HG02840 (cell line): ENCODE measurements around the gene PLPP4.

Experiments
- ATAC-seq: cut with Tn5 transposase; IDR thresholded peaks from one replicate; pipeline ENCODE4 v1.9.1; 2021; ENCODE audit warnings: mild to moderate bottlenecking, moderate library complexity, moderate number of reproducible peaks; ENCODE audit not compliant: unreplicated experiment, low FRiP score

The PLPP4 gene

DNA sequence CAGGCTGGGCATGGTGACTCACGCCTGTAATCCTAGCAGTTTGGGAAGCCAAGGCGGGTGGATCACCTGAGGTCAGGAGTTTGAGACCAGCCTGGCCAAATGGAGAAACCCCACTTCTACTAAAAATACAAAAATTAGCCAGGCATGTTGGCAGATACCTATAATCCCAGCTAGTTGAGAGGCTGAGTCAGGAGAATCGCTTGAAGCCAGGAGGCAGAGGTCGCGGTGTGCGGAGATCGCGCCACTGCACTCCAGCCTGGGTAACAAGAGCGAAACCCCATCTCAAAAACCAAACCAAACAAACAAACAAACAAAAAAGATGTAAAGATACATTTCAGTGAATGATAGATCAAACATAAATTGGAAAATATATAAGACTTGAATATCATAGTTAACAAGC lies 105.9 kb downstream of the PLPP4 start:
- ATAC-seq: no peak

DNA sequence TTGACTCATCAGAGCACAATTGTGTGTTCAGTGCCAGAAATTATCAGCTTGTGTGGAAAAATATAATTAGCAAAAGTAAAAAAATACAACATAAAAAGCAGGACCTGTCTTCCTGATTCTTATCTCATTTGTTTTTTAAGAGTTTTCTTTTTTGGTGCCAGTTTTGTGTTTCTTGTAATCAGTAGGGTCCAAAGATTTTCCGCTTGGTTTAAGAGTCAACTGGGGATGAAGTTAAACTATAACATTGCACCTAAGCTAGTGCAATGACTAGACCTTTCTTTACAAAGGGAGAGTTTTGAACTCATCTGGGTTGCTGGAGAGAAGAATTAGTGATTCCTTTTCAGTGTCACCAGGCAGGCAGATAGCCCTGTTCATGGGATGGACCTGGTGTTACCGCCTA lies 113.4 kb downstream of the PLPP4 start:
- ATAC-seq: no peak

DNA sequence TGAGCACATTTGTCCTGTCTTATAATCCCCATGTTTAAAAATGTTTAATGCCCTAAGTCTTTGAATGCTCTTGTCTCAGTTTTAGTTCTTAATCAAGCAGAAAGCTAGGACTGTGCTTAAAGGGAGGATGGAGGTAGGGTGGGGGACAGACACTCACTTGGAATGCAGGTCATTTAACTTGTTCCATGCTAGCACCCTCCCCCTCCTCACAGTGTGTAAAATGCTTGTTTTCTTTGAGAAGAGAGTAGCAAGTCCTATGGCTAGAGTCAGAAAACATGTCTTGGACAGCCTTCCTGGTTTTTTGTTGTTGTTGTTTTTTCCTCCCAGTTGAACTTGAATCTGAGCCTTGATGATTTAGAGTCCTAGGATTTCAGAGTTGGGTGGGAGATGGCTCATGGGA lies 114.2 kb downstream of the PLPP4 start:
- no peak for ATAC-seq

DNA sequence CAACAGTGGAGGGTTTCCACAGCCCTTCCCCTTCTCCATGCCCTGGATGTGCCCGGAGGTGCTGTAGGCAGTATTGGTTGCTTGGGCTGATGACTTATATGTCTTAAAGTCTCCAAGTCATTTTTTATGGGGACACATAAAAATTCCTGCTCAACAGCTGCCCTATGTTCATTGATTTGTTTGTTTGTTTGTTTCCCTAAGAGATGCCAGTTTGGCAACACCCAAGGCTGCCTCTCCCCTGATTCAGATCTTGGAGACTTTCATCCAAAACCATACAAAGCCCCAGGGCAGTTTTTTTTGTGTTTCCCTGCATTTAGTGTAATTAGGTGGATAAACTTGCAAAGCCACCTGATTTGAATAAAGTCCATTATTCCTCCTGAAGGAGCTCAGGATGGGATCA lies 115.3 kb downstream of the PLPP4 start:
- no peak for ATAC-seq

DNA sequence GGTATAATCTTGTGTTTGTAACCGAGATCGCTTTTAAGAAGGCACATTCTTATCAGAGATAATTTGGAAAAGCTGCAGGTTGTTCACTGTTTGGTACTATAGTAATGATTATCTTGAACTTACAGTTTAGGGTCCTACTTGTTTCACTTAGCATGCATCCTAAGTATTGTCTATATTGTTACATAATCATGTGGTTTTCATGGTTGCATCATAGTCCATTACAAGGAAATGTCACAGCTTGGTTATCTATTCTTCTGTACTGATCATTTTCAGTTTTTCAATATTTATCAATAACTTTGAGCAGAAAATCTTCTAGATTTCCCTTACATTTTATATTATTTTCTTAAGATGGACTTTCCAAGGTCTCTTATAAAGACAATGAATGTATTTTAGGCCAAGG lies 116.3 kb downstream of the PLPP4 start:
- ATAC-seq: no peak

DNA sequence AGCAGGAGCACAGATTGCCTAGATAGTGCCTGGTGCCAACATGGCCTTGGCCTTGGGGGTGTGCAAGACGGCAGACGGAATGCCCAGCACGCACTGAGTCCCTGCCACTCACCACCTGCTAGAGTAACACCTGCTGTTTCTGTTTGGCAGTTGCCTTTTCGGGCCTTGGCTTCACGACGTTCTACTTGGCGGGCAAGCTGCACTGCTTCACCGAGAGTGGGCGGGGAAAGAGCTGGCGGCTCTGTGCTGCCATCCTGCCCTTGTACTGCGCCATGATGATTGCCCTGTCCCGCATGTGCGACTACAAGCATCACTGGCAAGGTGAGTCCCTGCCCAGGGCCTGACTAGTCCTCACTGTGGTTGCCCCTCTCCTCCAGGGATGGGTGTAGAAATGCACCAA lies 118.0 kb downstream of the PLPP4 start:
- ATAC-seq: no peak

DNA sequence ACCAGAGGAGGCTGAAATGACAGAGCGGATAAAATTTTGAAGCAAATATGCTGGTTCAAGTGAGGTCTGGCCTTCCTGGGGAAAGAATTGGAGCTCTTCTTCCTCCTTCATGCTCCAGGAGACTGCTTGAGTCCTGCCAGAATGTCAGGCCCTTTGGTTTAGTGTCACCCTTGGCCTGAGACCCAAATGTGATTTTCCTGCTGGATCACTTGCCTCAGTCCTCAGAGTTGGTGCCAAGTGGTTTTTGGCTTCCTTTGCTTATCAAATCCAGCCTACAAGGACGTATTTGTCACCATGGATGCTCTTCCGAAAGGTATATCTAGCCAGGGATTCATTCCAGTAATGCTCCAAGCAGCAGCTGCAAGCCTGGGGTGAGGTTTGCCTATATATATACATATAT lies 118.4 kb downstream of the PLPP4 start:
- ATAC-seq: no peak

DNA sequence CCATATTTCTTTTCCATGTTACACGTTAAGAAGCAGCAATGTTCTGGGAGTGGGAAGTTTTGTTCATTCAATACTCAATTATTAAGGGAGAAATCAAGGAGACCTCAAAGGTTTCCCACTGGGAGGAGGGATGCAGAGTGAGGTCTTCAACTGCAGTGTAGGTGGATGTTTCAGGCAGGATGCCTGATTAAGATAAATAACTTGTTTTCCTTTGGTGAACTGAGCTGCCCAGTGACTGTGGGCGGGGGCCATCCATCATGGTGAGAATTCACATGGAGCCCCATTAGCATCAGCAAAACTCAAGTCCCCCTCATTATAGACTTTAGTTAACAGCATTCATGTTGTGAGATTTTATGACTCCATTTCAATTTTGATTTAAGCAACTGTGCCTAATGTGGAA lies 121.1 kb downstream of the PLPP4 start:
- ATAC-seq: no peak

DNA sequence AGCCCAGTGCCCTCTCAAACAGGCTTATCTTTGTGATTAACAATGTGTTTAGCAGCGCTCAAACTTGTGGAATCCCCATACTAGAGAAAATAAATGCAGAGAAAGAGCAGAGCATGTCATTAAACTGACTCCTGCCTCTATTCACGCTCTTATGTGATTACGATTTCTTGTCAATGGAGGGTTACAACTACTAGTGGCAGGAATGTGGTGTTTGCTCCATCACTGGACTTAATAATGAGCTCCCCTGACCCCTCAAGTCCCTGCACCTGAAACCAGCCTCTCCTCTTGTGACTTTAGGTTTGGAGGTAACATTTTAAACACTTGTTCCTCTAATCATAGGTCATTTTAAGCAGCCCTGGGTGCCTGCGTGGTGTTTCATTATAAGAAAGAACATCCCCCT lies 121.9 kb downstream of the PLPP4 start:
- ATAC-seq: no peak

DNA sequence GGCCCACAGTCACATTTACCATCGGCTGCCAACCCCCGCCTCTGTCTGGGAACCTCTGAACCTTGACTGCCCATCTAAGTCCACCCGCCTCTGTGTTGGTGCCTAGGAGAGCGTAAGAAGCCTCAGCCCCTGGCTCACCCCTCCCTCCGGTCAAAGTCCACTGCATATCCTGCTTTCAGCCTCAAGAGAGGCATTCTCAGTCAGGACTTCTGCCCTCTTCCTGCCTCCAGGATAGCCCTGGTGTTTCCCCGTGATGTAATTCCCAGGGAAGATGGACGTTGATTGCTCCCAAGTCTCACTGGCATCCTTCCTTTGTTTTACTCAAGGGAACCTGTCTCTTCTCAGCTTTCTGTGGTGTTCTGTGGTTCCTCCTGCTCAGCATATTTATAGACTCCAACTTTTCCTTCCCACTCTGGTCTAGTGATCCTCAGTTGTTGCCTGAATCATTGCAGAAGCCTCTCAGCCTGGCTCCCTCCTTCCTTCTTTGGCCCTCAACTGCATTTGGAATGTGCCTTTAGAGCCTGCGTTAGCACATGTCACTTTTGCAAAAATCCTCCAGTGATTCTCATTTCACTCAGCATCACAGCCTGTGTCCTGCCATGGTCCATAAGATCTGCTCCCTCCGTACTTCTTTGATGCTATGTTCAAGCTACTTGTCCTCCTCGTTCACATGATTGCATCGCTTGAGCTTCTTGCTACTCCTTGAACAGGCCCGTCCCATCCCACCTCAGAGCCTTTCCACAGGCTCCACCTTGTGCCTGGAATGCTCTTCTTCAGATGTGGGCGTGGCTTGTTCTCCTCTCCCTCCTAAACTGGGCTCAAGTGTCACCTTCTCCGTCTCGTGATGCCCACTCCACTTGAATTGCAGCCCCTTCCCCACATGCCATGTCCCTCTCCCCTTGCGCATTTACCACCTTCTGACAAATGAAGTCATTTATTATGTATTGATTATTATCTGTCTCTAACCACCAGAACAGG lies 124.2 kb downstream of the PLPP4 start:
- ATAC-seq: no peak

DNA sequence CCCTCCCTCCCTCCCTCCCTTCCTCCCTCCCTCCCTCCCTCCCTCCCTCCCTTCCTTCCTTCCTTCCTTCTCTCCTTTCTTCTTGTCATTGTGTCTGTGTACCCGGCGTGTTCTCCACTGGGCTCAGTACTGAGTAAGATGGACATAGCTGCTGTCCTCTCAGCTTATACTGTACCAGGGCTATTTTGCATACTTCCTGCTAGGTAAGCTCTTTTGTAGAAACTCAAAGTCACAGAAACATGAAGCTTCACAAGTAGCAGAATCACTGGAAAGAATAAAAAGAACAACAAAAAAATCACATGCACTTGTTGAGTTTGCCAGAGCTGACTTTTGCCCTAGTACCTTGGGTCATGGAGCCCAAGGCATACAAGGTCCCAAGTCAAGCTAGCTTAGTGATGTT lies 125.7 kb downstream of the PLPP4 start:
- ATAC-seq: no peak

DNA sequence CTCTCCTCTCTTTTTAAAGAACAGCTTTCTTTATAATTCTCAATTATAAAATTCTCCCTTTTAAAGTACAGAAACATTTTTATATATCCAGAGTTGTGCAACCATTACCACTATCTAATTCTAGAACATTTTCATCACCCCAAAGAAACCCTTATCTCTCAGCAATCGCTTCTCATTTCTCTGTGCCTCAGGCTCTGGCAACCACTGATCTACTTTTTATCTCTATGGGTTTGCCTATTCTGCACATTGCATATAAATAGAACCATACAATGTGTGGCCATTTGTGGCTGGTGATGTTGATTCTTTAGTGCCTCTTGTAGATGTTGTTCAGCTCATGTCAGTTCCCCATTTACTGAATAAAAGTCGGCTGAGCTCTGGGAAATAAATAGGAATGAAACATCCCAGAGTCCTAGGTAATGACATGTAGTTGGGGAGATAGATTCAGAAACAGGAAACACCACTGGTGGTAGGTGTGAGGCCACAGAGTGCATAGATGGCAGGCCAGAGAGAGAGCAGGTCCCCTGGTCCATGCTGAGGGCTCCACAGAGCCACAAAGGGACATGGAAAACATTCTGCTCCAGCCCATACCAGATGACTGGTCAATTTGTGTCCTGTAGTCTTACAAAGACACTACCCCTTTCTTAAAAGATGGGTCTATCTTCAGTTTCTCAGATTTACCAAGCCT lies 126.5 kb downstream of the PLPP4 start:
- ATAC-seq: no peak

DNA sequence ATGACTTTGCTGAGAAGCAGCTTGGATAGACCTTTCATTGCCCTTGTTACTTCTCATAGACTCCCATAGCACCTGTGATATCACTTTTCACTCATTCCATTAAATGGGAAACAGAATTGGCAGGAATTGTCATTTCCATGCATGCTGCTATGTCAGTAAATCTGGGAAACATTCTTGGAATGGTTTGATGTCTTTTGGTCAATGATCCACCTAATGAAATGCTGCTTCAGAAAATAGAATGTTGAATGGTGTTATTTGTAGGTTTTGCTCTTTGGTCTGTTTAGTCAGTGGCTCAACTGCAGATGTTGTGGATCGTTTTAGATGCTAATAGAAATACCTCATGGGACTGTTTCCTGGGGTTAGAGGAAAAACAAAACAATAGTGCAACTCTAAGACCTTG lies 127.8 kb downstream of the PLPP4 start:
- no peak for ATAC-seq

DNA sequence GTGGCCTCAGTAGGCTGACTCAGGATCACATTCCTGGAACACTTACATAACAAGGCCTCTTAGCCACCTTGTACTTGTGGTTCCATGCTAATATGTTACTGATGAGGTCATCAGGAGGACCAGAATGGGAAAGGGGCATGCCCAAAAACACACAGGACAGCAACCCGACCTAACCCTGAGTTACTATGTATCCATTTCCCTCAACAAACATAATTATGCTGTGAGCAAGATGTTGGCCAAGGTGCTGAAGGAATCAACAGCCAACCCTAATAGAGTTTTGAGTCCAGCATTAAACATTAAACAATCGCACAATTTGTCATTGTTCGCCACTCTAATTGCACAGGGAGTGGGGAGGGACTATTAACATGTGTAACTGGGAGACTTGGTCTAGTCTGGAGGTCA lies 129.4 kb downstream of the PLPP4 start:
- no peak for ATAC-seq

DNA sequence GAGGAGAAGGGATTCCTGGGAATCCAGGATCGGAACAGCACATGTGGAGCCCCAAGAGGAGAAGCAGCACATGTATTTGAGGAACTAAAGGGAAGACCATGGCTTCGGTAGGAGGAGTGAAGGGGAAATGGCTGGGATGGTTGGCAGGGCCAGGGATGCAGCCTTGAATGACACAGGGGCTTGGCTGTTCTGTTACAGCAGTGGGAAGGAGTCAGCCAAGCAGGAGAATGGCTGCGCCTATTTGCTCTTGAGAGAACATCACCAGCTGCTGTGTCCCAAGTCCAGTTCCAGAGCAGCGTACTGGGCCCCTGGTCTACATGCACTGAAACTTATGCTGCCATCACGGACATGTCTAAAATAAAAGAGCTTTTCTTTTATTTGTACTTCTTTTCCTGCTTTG lies 130.0 kb downstream of the PLPP4 start:
- no peak for ATAC-seq

DNA sequence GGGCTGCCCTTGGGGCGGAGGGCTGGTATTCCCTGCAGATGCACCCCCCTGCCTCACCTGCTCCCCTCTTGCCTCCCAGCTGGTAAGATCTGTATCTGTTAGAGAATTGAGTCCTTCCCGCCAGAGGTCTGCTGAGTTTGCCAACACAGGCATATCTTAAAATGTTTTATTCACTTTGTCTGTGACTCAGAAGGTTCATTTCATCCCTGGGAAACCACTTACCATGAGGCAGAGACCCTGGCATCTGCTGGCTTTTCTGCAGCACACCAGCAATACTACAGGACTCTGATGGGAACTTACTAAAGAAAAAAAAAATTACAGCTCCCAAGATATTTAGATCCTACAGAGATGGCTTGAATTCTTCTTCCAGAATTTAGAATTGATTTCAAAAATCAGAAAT lies 131.3 kb downstream of the PLPP4 start:
- no peak for ATAC-seq

DNA sequence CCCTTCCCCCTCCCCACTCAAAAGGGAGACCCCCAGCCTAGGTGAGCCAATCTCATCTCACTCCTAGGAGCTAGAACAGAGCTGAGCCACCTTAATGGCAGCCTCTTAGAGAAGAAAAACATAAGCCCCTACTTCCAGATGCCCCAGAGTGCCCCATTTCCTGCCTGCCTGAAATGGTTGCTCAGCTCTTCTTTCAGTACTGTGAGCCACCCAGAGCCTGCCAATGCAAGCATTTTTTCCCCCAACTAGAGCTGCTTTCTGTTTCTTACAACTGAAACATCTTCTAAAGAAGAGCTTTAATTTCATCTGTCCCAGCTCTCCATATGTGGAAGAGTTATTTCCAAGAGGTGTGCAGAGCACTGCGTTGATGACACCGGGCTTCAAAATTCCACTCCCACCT lies 136.7 kb downstream of the PLPP4 start:
- ATAC-seq: no peak

DNA sequence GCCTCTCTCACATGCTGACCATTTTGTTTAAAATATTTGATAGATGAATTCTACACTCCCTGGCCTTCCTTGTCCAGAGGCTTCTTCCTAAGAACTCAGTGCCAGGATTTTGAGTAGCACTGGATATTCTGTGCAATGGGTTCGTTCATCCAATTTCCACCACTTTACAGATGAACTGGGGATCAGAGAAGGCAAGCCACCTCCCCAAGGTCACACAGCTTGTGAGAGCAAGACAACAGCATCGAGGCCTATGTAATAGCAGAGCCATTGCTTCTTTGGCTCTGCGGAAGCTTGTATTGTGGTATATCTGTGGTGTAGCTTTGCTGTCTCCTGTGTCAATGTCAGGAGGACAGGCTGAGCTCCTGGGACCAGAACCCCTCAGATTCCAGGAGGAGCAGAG lies 140.9 kb downstream of the PLPP4 start:
- no peak for ATAC-seq

DNA sequence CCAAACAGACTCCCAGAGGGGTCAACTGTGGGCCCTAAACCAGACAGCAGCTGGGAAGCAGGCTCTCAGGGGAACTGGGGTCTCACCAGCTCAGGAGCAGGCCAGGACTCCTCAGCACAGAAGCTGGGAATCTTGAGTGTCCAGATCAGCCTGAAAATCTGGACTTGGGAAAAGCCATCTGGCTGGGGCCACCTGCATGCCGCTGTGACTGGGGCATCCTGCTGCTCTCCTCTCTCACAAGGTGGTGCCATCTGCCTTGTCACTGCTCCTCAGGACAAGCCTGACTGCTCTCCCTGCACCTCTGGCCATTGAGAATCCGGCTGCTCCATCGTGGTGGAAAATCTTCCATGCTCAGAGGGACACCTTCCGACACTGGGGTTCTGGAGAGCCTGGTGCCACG lies 141.4 kb downstream of the PLPP4 start:
- no peak for ATAC-seq

DNA sequence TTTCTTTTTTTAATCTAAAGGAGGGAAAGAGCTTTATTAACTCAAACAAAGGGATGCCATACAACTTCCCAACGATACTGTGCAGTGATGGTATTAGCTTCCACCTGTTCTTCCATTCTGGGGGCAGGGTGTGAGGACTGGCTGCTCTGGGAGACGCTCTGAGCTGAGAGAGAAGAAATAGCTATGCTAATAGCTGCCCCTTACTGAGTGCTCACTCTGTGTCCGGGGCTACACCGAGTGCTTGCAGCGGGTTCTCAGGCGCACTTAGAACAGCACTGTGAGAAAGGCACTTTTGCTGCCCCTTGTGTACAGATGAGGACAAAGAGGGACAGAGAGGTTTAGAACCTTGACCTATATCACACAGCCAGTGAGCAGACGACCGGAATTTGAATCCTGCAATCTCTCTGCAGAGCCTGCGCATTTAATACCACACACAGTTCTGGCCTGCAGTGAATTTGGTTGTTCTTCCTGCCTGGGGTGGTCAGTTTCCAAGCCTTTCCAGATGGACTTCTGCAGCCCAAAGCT lies 142.2 kb downstream of the PLPP4 start:
- ATAC-seq: no peak

DNA sequence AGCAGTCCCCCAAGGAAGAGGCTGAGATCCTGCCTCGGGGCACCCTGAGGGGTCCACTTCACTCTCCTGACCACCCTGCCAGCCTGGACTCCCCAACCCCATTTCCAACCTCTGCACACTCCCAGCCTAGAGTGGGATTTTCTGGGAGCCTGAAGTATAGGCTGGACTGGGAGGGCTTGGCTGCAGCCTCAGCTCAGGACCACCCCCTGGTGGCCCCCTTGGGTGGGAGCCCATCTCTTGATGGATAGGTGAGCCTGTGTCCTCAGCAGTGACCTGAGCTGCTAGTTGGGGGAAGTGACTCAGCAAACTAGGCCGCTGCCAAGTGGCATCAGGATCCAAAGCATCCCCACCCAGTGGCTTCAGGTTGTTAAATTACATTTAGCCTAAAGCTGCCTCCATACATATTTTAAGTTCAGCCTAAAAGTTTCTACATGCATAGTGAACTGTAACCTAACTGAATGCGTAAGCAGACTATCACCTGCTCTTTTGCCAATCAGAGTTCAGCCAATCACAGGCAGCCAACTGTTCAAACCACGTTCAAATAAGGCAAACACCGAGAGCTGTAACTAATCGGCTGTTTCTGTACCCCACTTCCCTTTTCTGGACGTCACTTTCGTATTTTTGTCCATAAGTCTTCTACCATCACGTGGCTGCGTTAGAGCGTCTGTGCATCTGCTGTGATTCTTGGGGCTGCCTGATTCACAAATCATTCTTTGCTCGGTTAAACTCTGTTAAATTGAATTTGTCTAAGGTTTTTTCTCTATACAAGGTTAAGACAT lies 144.0 kb downstream of the PLPP4 start:
- no peak for ATAC-seq
